HuH-7 (cell line): Measurements from ENCODE around the gene CYS1.
"Not testable (repeated sequence)": the region's sequence is repeated elsewhere in the genome, so short reads cannot be mapped to it uniquely, and the experiment has no call there.

Experiments
- DNase-seq: peaks from one replicate; pipeline ENCODE4 v3.0.0; 2011; ENCODE audit warnings: low spot score

Gene CYS1

GRCh38 chr2:10012366-10012962 is 67.7 kb downstream of the CYS1 start:
- not testable (repeated sequence) for DNase-seq

- not testable (repeated sequence) for DNase-seq
Measured at GRCh38 chr2:10011606-10012325, 68.4 kb downstream of the CYS1 start.

GRCh38 chr2:10010861-10011605 is 69.2 kb downstream of the CYS1 start:
- not testable (repeated sequence) for DNase-seq

- no peak for DNase-seq
Measured at GRCh38 chr2:10009811-10010781, 70.1 kb downstream of the CYS1 start.

- DNase-seq = no peak
Measured at GRCh38 chr2:10009271-10009810, 70.9 kb downstream of the CYS1 start.

GRCh38 chr2:10008809-10009176 is 71.4 kb downstream of the CYS1 start:
- DNase-seq = no peak

- DNase-seq = no peak
Measured at GRCh38 chr2:10007921-10008808, 72.0 kb downstream of the CYS1 start.

GRCh38 chr2:10007435-10007834 is 72.8 kb downstream of the CYS1 start:
- no peak for DNase-seq
